HEK293T (cell line): Measurements from ENCODE around the gene ADK.

Source experiments
- LEF1 ChIP-seq: fragments of 450-650 bp; IDR thresholded peaks from 2 replicates; pipeline ENCODE4 v1.6.1; 2017; ENCODE audit warnings: mild to moderate bottlenecking, borderline replicate concordance
- SUZ12 ChIP-seq: fragments of 450-650 bp; IDR thresholded peaks from 2 replicates; pipeline ENCODE4 v1.6.1; 2016; ENCODE audit warnings: mild to moderate bottlenecking

- no peak for TF ChIP-seq SUZ12
- no peak for TF ChIP-seq LEF1
Observed at GRCh38 chr10:74451127-74451829, 300.3 kb downstream of the ADK start.
